WTC11 (cell line): ENCODE measurements around the gene EFCAB5. TPM values are rescaled to one million over a fixed set of nuclear protein-coding genes. Genes with fewer than 3 reads are reported as not detected.

ENCODE experiments used
- ATAC-seq: fragments of 200-7000 bp; cut with Tn5 transposase; 2 replicates; pipeline ENCODE4 v1.10.0; 2021; ENCODE audit warnings: mild to moderate bottlenecking, moderate library complexity
- CTCF ChIA-PET: fragments of 300-600 bp; sonication (Branson Sonifier 250); formaldehyde crosslinking; loops from one replicate; lab custom pipeline; 2021; ENCODE audit warnings: antibody characterized with exemption; lab: Charles Lee
- POLR2A ChIA-PET: fragments of 350-600 bp; sonication (Branson Sonifier 250); formaldehyde crosslinking; loops from one replicate; lab custom pipeline; 2021; ENCODE audit warnings: antibody characterized with exemption; lab: Charles Lee
- DNase-seq: peaks from one replicate; pipeline ENCODE4 v3.0.0; 2021; ENCODE audit warnings: low spot score
- H3K27ac Mint-ChIP-seq: 2 replicates; pipeline ENCODE4 v1.8.0; 2021; ENCODE audit warnings: mixed read lengths
- H3K27me3 Mint-ChIP-seq: 2 replicates; pipeline ENCODE4 v1.8.0; 2021; ENCODE audit warnings: low read depth, mild to moderate bottlenecking, moderate library complexity, mixed read lengths
- H3K36me3 Mint-ChIP-seq: 2 replicates; pipeline ENCODE4 v1.8.0; 2021; ENCODE audit warnings: mixed read lengths
- H3K4me1 Mint-ChIP-seq: 2 replicates; pipeline ENCODE4 v1.8.0; 2022; ENCODE audit warnings: mixed read lengths
- H3K4me3 Mint-ChIP-seq: 2 replicates; pipeline ENCODE4 v1.8.0; 2021; ENCODE audit warnings: mild to moderate bottlenecking, moderate library complexity, mixed read lengths
- H3K9me3 Mint-ChIP-seq: 2 replicates; pipeline ENCODE4 v1.8.0; 2021; ENCODE audit warnings: mixed read lengths
- ARID4B ChIP-seq: sonication (generic); formaldehyde crosslinking; IDR thresholded peaks from 2 replicates; pipeline ENCODE4 v1.8.0; 2023; ENCODE audit warnings: missing genetic modification reagents, mild to moderate bottlenecking, borderline replicate concordance
- CREB1 ChIP-seq: sonication (generic); formaldehyde crosslinking; IDR thresholded peaks from 2 replicates; pipeline ENCODE4 v1.8.0; 2023; ENCODE audit warnings: mild to moderate bottlenecking, missing genetic modification reagents
- CREM ChIP-seq: sonication (generic); formaldehyde crosslinking; IDR thresholded peaks from 2 replicates; pipeline ENCODE4 v1.8.1; 2022; ENCODE audit warnings: mild to moderate bottlenecking, missing genetic modification reagents, moderate library complexity
- ESRRA ChIP-seq: sonication (generic); formaldehyde crosslinking; IDR thresholded peaks from 2 replicates; pipeline ENCODE4 v1.8.1; 2022; ENCODE audit warnings: mild to moderate bottlenecking, missing genetic modification reagents, borderline replicate concordance
- HMGA2 ChIP-seq: fragments of 250-450 bp; sonication (Bioruptor Pico); IDR thresholded peaks from 2 replicates; pipeline ENCODE4 v1.4.0; 2021; ENCODE audit warnings: mild to moderate bottlenecking, moderate library complexity
- MXD4 ChIP-seq: fragments of 250-450 bp; sonication (Bioruptor Pico); IDR thresholded peaks from 2 replicates; pipeline ENCODE4 v1.8.0; 2021; ENCODE audit warnings: mild to moderate bottlenecking, moderate library complexity, borderline replicate concordance
- NFYB ChIP-seq: sonication (generic); formaldehyde crosslinking; conservative IDR thresholded peaks from 2 replicates; pipeline ENCODE4 v1.8.0; 2022; ENCODE audit warnings: low read depth, missing genetic modification reagents
- RORB ChIP-seq: fragments of 250-450 bp; sonication (Bioruptor Pico); IDR thresholded peaks from 2 replicates; pipeline ENCODE4 v1.9.0; 2021; ENCODE audit warnings: mild to moderate bottlenecking
- TCF7 ChIP-seq: sonication (generic); formaldehyde crosslinking; IDR thresholded peaks from 2 replicates; pipeline ENCODE4 v1.8.0; 2022; ENCODE audit warnings: mild to moderate bottlenecking, low read depth, missing genetic modification reagents, moderate library complexity
- TEAD4 ChIP-seq: sonication (generic); formaldehyde crosslinking; IDR thresholded peaks from 2 replicates; pipeline ENCODE4 v1.8.0; 2022; ENCODE audit warnings: mild to moderate bottlenecking, missing genetic modification reagents
- TP53 ChIP-seq: sonication (generic); formaldehyde crosslinking; IDR thresholded peaks from 2 replicates; pipeline ENCODE4 v1.8.1; 2023; ENCODE audit warnings: mild to moderate bottlenecking, missing genetic modification reagents
- ZBTB21 ChIP-seq: sonication (generic); formaldehyde crosslinking; IDR thresholded peaks from 2 replicates; pipeline ENCODE4 v1.8.1; 2023; ENCODE audit warnings: mild to moderate bottlenecking, missing genetic modification reagents, borderline replicate concordance
- ZNF121 ChIP-seq: sonication (generic); formaldehyde crosslinking; IDR thresholded peaks from 2 replicates; pipeline ENCODE4 v1.8.0; 2023; ENCODE audit warnings: missing genetic modification reagents
- ZNF232 ChIP-seq: sonication (generic); formaldehyde crosslinking; IDR thresholded peaks from 2 replicates; pipeline ENCODE4 v1.8.0; 2022; ENCODE audit warnings: mild to moderate bottlenecking, missing genetic modification reagents
- ZNF396 ChIP-seq: fragments of 250-450 bp; sonication (Bioruptor Pico); IDR thresholded peaks from 2 replicates; pipeline ENCODE4 v1.8.0; 2021; ENCODE audit warnings: mild to moderate bottlenecking, moderate library complexity, borderline replicate concordance
- ZNF416 ChIP-seq: fragments of 250-450 bp; sonication (Bioruptor Pico); IDR thresholded peaks from 2 replicates; pipeline ENCODE4 v1.9.0; 2021; ENCODE audit warnings: mild to moderate bottlenecking, inconsistent platforms
- total RNA-seq: library from RNA; stranded (reverse); gene quantifications from 3 replicates; pipeline ENCODE4 v1.2.3, GENCODE V29; 2021
- TF ChIP-seq, protein P1 (sequence below): fragments of 250-450 bp; sonication (Bioruptor Pico); conservative IDR thresholded peaks from 2 replicates; pipeline ENCODE4 v1.9.0; 2021; ENCODE audit warnings: mild to moderate bottlenecking
- TF ChIP-seq, protein P2 (sequence below): fragments of 250-450 bp; sonication (Bioruptor Pico); IDR thresholded peaks from 2 replicates; pipeline ENCODE4 v1.9.0; 2021; ENCODE audit warnings: mild to moderate bottlenecking, borderline replicate concordance
- TF ChIP-seq, protein P3 (sequence below): fragments of 250-450 bp; sonication (Bioruptor Pico); IDR thresholded peaks from 2 replicates; pipeline ENCODE4 v1.9.0; 2021; ENCODE audit warnings: moderate library complexity, mild to moderate bottlenecking, inconsistent platforms, borderline replicate concordance

The EFCAB5 gene
- total RNA-seq, 1 experiment from 2014 or later, result 0.59 TPM

DNA sequence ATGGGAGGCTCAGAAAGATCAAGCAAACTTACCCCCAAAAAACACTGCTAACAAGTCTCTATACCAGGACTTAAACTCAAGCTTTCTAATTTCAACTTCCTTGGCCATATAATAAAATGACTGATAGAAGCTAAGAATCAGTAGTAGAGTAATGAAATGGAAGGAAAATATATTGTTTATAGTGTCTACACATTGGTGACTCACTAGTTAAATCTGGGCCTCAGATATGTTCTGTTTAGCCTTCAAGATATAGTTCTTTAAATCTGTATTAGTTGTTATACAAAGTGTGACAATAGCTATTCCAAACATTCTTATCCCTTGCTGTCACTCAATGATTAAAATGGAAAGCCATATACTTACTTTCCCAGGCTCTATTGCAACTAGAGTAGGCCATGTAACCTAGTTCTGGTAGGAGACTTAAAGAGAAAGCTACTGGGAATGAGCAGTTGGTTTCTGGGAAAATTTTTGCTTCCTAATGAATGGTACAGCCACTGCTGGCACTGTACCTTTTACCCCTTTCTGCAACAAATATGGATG lies 29.7 kb upstream of the EFCAB5 start:
- TF ChIP-seq TCF7 (CRISPR knock-in tag) (no peak), ESRRA (CRISPR knock-in tag) (no peak), ZNF232 (CRISPR knock-in tag) (no peak), HMGA2 (CRISPR knock-in tag) (no peak), CREB1 (CRISPR knock-in tag) (no peak), NFYB (CRISPR knock-in tag) (no peak), RORB (CRISPR knock-in tag) (no peak), ZNF416 (CRISPR knock-in tag) (no peak), ZBTB21 (CRISPR knock-in tag) (no peak), TP53 (CRISPR knock-in tag) (no peak), ZNF396 (CRISPR knock-in tag) (no peak), TEAD4 (CRISPR knock-in tag) (no peak), ZNF121 (CRISPR knock-in tag) (no peak), MXD4 (no peak), ARID4B (CRISPR knock-in tag) (no peak), CREM (CRISPR knock-in tag) (no peak)
- TF ChIP-seq, protein P1, sequence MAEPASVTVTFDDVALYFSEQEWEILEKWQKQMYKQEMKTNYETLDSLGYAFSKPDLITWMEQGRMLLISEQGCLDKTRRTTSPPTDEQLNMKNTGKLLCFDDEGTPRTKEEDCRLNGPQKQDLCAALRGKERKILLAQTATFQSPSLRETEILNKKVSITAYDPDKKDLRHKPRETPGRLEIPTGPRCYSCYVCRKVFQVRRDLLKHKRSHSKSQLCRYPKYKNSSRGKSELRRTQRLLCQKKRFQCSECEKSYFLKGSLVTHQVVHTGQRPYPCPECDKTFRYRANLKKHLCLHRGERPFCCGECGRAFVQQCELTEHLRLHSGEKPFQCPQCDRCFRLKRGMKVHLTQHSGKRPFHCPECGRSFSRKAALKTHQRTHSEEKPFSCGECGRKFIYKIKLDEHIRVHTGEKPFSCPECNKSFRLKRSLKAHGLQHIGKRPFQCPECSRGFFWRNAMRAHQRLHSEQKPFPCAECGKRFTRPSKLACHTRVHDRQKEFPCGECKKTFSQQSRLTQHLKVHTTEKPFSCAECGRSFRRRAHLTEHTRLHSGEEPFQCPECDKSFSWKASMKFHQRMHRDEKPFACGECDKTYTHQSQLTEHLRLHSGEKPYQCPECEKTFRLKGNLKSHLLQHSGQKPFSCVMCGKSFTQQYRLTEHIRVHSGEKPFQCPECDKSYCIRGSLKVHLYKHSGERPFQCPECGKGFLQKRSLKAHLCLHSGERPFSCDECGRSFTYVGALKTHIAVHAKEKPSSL (CRISPR knock-in tag), result no peak
- TF ChIP-seq, protein P2, sequence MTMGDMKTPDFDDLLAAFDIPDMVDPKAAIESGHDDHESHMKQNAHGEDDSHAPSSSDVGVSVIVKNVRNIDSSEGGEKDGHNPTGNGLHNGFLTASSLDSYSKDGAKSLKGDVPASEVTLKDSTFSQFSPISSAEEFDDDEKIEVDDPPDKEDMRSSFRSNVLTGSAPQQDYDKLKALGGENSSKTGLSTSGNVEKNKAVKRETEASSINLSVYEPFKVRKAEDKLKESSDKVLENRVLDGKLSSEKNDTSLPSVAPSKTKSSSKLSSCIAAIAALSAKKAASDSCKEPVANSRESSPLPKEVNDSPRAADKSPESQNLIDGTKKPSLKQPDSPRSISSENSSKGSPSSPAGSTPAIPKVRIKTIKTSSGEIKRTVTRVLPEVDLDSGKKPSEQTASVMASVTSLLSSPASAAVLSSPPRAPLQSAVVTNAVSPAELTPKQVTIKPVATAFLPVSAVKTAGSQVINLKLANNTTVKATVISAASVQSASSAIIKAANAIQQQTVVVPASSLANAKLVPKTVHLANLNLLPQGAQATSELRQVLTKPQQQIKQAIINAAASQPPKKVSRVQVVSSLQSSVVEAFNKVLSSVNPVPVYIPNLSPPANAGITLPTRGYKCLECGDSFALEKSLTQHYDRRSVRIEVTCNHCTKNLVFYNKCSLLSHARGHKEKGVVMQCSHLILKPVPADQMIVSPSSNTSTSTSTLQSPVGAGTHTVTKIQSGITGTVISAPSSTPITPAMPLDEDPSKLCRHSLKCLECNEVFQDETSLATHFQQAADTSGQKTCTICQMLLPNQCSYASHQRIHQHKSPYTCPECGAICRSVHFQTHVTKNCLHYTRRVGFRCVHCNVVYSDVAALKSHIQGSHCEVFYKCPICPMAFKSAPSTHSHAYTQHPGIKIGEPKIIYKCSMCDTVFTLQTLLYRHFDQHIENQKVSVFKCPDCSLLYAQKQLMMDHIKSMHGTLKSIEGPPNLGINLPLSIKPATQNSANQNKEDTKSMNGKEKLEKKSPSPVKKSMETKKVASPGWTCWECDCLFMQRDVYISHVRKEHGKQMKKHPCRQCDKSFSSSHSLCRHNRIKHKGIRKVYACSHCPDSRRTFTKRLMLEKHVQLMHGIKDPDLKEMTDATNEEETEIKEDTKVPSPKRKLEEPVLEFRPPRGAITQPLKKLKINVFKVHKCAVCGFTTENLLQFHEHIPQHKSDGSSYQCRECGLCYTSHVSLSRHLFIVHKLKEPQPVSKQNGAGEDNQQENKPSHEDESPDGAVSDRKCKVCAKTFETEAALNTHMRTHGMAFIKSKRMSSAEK (CRISPR knock-in tag), result no peak
- TF ChIP-seq, protein P3, sequence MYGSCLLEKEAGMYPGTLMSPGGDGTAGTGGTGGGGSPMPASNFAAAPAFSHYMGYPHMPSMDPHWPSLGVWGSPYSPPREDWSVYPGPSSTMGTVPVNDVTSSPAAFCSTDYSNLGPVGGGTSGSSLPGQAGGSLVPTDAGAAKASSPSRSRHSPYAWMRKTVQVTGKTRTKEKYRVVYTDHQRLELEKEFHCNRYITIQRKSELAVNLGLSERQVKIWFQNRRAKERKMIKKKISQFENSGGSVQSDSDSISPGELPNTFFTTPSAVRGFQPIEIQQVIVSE (CRISPR knock-in tag), result no peak
- DNase-seq (no peak), ATAC-seq (no peak)
- ChIA-PET POLR2A (no interaction called here), CTCF (interaction anchor here (0.7 to 3.9 kb wide), 3 partner anchors 20 to 272 kb away, joined by 3 to 12 read pairs (median 4); no protein-coding TSS in a partner anchor)
- Mint-ChIP-seq H3K27me3 (no peaks in the 10 kb centered on the region), H3K36me3 (peaks cover 6% of the 10 kb centered on the region), H3K9me3 (peaks cover 7% of the 10 kb centered on the region), H3K4me1 (no peaks in the 10 kb centered on the region), H3K4me3 (no peak overlapping the region), H3K27ac (no peak overlapping the region)
